Memory B cell (primary cell): ENCODE data around the gene PASK.

ENCODE experiments used
- ATAC-seq: fragments of 150-1000 bp; cut with Tn5 transposase; 2 replicates; pipeline ENCODE4 v1.10.0; 2021; ENCODE audit warnings: low read depth, mild to moderate bottlenecking, moderate library complexity
- DNase-seq, 2 donors: peaks; one replicate each; pipeline ENCODE4 v3.0.0; 2022; ENCODE audit warnings: low spot score in 2 of 2
- H3K27ac Mint-ChIP-seq: one replicate; pipeline ENCODE4 v1.8.0; 2022; ENCODE audit warnings: mild to moderate bottlenecking, moderate library complexity, mixed read lengths
- H3K27me3 Mint-ChIP-seq: one replicate; pipeline ENCODE4 v1.8.0; 2022; ENCODE audit warnings: mixed read lengths
- H3K36me3 Mint-ChIP-seq: one replicate; pipeline ENCODE4 v1.8.0; 2022; ENCODE audit warnings: mild to moderate bottlenecking, mixed read lengths
- H3K4me1 Mint-ChIP-seq: one replicate; pipeline ENCODE4 v1.8.0; 2022; ENCODE audit warnings: mixed read lengths
- H3K4me3 Mint-ChIP-seq: one replicate; pipeline ENCODE4 v1.8.0; 2022; ENCODE audit warnings: mild to moderate bottlenecking, moderate library complexity, mixed read lengths
- H3K9me3 Mint-ChIP-seq: one replicate; pipeline ENCODE4 v1.8.0; 2022; ENCODE audit warnings: mixed read lengths

PASK gene

GRCh38 chr2:241187101-241187917, 38.0 kb upstream of the PASK start:
- peaks cover 2% of the 10 kb centered on the region for H3K27me3 Mint-ChIP-seq
- no peaks in the 10 kb centered on the region for H3K9me3 Mint-ChIP-seq
- H3K36me3 Mint-ChIP-seq = peaks cover 4% of the 10 kb centered on the region
- DNase-seq = no peak
- H3K27ac Mint-ChIP-seq = no peak overlapping the region
- H3K4me1 Mint-ChIP-seq = peaks cover 16% of the 10 kb centered on the region
- no peak for ATAC-seq
- peak overlapping the region; percentile 43 for H3K4me3 Mint-ChIP-seq

- Mint-ChIP-seq H3K4me1 (peaks cover 16% of the 10 kb centered on the region), H3K4me3 (no peak overlapping the region), H3K27me3 (peaks cover 2% of the 10 kb centered on the region), H3K27ac (no peak overlapping the region), H3K9me3 (no peaks in the 10 kb centered on the region), H3K36me3 (peaks cover 4% of the 10 kb centered on the region)
- no peak for ATAC-seq
- DNase-seq = no peak
Measured at GRCh38 chr2:241185961-241186360, 36.7 kb upstream of the PASK start.

- Mint-ChIP-seq H3K27me3 (peaks cover 2% of the 10 kb centered on the region), H3K9me3 (no peaks in the 10 kb centered on the region), H3K27ac (peak overlapping the region; percentile 32), H3K4me1 (peaks cover 16% of the 10 kb centered on the region), H3K4me3 (no peak overlapping the region), H3K36me3 (peaks cover 7% of the 10 kb centered on the region)
- DNase-seq = no peak
- no peak for ATAC-seq
Measured at GRCh38 chr2:241184901-241185300, 35.6 kb upstream of the PASK start.

GRCh38 chr2:241183221-241183620, 33.9 kb upstream of the PASK start:
- Mint-ChIP-seq H3K4me3 (no peak overlapping the region), H3K36me3 (peaks cover 13% of the 10 kb centered on the region), H3K27me3 (peaks cover 2% of the 10 kb centered on the region), H3K4me1 (peaks cover 12% of the 10 kb centered on the region), H3K27ac (no peak overlapping the region), H3K9me3 (no peaks in the 10 kb centered on the region)
- DNase-seq (no peak), ATAC-seq (no peak)

- Mint-ChIP-seq H3K4me3 (no peak overlapping the region), H3K9me3 (no peaks in the 10 kb centered on the region), H3K27ac (no peak overlapping the region), H3K4me1 (peaks cover 6% of the 10 kb centered on the region), H3K36me3 (peaks cover 13% of the 10 kb centered on the region), H3K27me3 (peaks cover 2% of the 10 kb centered on the region)
- ATAC-seq (no peak), DNase-seq (no peak)
Measured at GRCh38 chr2:241182531-241183133, 33.4 kb upstream of the PASK start.

- Mint-ChIP-seq H3K9me3 (no peaks in the 10 kb centered on the region), H3K36me3 (peaks cover 13% of the 10 kb centered on the region), H3K27me3 (no peaks in the 10 kb centered on the region), H3K4me1 (peaks cover 1% of the 10 kb centered on the region), H3K4me3 (no peak overlapping the region), H3K27ac (no peak overlapping the region)
- DNase-seq = no peak
- no peak for ATAC-seq
Measured at GRCh38 chr2:241182126-241182525, 32.9 kb upstream of the PASK start.

- Mint-ChIP-seq H3K27ac (no peak overlapping the region), H3K9me3 (no peaks in the 10 kb centered on the region), H3K4me1 (no peaks in the 10 kb centered on the region), H3K27me3 (no peaks in the 10 kb centered on the region), H3K4me3 (no peak overlapping the region), H3K36me3 (peaks cover 14% of the 10 kb centered on the region)
- DNase-seq (no peak), ATAC-seq (no peak)
Measured at GRCh38 chr2:241180495-241180894, 31.2 kb upstream of the PASK start.

- no peaks in the 10 kb centered on the region for H3K27me3 Mint-ChIP-seq
- no peaks in the 10 kb centered on the region for H3K4me1 Mint-ChIP-seq
- no peak overlapping the region for H3K27ac Mint-ChIP-seq
- H3K4me3 Mint-ChIP-seq = no peak overlapping the region
- DNase-seq = no peak
- H3K9me3 Mint-ChIP-seq = no peaks in the 10 kb centered on the region
- peaks cover 20% of the 10 kb centered on the region for H3K36me3 Mint-ChIP-seq
- ATAC-seq = no peak
Measured at GRCh38 chr2:241179899-241180298, 30.6 kb upstream of the PASK start.

- H3K9me3 Mint-ChIP-seq = no peaks in the 10 kb centered on the region
- no peak overlapping the region for H3K4me3 Mint-ChIP-seq
Measured at GRCh38 chr2:241178961-241179360, 29.7 kb upstream of the PASK start.

GRCh38 chr2:241177526-241178334, 28.5 kb upstream of the PASK start:
- Mint-ChIP-seq H3K36me3 (peaks cover 25% of the 10 kb centered on the region), H3K27ac (no peak overlapping the region), H3K9me3 (no peaks in the 10 kb centered on the region), H3K27me3 (no peaks in the 10 kb centered on the region), H3K4me3 (no peak overlapping the region), H3K4me1 (no peaks in the 10 kb centered on the region)
- ATAC-seq = no peak
- DNase-seq = no peak

More at GRCh38 chr2:241178961-241179360, 29.7 kb upstream of the PASK start:
- Mint-ChIP-seq H3K27me3 (no peaks in the 10 kb centered on the region), H3K27ac (no peak overlapping the region), H3K4me1 (no peaks in the 10 kb centered on the region), H3K36me3 (peaks cover 23% of the 10 kb centered on the region)
- ATAC-seq = no peak
- no peak for DNase-seq

GRCh38 chr2:241173557-241173956, 24.3 kb upstream of the PASK start:
- peak overlapping the region; percentile 6 for H3K27ac Mint-ChIP-seq
- peaks cover 9% of the 10 kb centered on the region for H3K9me3 Mint-ChIP-seq
- DNase-seq (no peak), ATAC-seq (no peak)
- H3K4me1 Mint-ChIP-seq = no peaks in the 10 kb centered on the region
- H3K27me3 Mint-ChIP-seq = no peaks in the 10 kb centered on the region
- H3K36me3 Mint-ChIP-seq = peaks cover 46% of the 10 kb centered on the region
- no peak overlapping the region for H3K4me3 Mint-ChIP-seq

GRCh38 chr2:241168366-241168765, 19.1 kb upstream of the PASK start:
- H3K36me3 Mint-ChIP-seq = peaks cover 45% of the 10 kb centered on the region
- DNase-seq (no peak), ATAC-seq (no peak)
- H3K9me3 Mint-ChIP-seq = peaks cover 9% of the 10 kb centered on the region
- no peak overlapping the region for H3K27ac Mint-ChIP-seq
- no peaks in the 10 kb centered on the region for H3K27me3 Mint-ChIP-seq
- no peak overlapping the region for H3K4me3 Mint-ChIP-seq
- no peaks in the 10 kb centered on the region for H3K4me1 Mint-ChIP-seq

GRCh38 chr2:241163601-241164118, 14.4 kb upstream of the PASK start:
- no peak overlapping the region for H3K4me3 Mint-ChIP-seq
- no peaks in the 10 kb centered on the region for H3K27me3 Mint-ChIP-seq
- peaks cover 27% of the 10 kb centered on the region for H3K36me3 Mint-ChIP-seq
- H3K27ac Mint-ChIP-seq = no peak overlapping the region
- no peaks in the 10 kb centered on the region for H3K9me3 Mint-ChIP-seq
- ATAC-seq (no peak), DNase-seq (no peak)
- H3K4me1 Mint-ChIP-seq = no peaks in the 10 kb centered on the region
